ENCODE measurements around the gene LRRC1. TPM values are rescaled to one million over a fixed set of nuclear protein-coding genes. Genes with fewer than 3 reads are reported as not detected.
A peak's percentile ranks its signal among the peaks of the same experiment; 100 is the strongest.

LRRC1 gene
- total and polyA plus RNA-seq, 2 of the 13 experiments (the other 11 are each of a cell fraction or from before 2014, with no cell fraction given): 15.6 to 27.7 TPM

DNA sequence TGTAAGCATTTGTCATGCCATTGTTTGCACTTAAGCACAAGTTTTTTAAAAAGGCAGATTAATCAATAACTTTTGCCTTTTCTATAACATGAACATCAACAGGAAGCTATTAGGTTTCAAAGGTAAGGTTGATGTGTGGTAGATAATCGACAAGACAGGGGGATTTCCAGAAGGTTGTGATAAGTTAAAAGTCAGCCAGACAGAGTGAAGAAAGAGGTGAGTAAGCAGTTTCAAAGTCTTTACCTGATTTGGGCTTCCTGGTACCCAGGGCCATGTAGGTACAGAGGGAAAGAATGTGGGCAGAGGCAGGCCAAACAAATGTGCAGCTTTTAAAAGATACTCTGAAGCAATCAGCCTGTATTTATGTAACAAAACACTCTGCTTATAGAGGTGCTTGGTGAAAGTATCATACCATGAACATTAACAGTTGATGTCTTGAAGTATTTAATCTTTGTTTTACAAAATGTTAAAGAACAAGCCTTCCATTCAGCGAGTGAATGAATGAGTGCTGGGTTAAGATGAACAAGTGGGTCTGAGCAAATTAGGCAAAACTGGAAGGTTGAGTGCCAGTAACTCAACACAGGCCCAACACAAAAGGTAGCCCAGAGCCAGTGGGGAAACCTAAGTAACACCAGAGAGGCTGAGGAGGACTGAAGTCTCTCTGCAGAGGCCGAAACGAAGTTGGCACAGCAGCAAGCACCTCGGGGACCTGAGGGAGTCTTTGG is 60.2 kb downstream of the LRRC1 start (continued):
- TF ChIP-seq MEF2D (CRISPR knock-in tag; IDR thresholded peaks at IDR 0.05): 0 out of 2 replicates have a peak, but pooled peaks have one; percentile 49
- TF ChIP-seq, protein P1, sequence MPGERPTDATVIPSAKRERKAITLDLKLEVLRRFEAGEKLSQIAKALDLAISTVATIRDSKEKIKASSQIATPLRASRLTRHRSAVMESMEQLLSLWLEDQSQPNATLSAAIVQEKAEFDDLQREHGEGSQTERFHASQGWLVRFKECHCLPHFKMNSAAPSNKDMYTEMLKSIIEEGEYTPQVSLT (CRISPR knock-in tag; IDR thresholded peaks at IDR 0.05; ENCODE audit: borderline replicate concordance, low read depth): no peak
- TF ChIP-seq ZNF530 (CRISPR knock-in tag; IDR thresholded peaks at IDR 0.05; ENCODE audit: low read depth): no peak
- peak; percentile 70 for TF ChIP-seq KAT8 (CRISPR knock-in tag; IDR thresholded peaks at IDR 0.05)
- TF ChIP-seq ZNF569 (CRISPR knock-in tag; IDR thresholded peaks at IDR 0.05; ENCODE audit: borderline replicate concordance): 0 out of 2 replicates have a peak, but pooled peaks have one; percentile 38
- TF ChIP-seq ZNF124 (CRISPR knock-in tag; IDR thresholded peaks at IDR 0.05): no peak
- no peak for TF ChIP-seq ZNF780A (CRISPR knock-in tag; IDR thresholded peaks at IDR 0.05)
- no peak for TF ChIP-seq ZNF160 (CRISPR knock-in tag; IDR thresholded peaks at IDR 0.05)
- no peak for TF ChIP-seq ZNF10 (CRISPR knock-in tag; IDR thresholded peaks at IDR 0.05; ENCODE audit: borderline replicate concordance, low read depth)
- TF ChIP-seq ZNF768 (CRISPR knock-in tag; IDR thresholded peaks at IDR 0.05): no peak
- no peak for TF ChIP-seq ZFP36 (IDR thresholded peaks at IDR 0.05; ENCODE audit: borderline replicate concordance, low read depth, low read length, partially characterized antibody)
- TF ChIP-seq, protein P2, sequence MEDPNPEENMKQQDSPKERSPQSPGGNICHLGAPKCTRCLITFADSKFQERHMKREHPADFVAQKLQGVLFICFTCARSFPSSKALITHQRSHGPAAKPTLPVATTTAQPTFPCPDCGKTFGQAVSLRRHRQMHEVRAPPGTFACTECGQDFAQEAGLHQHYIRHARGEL (CRISPR knock-in tag; IDR thresholded peaks at IDR 0.05): no peak
- peak; percentile 58 for TF ChIP-seq HDAC1 (CRISPR knock-in tag; IDR thresholded peaks at IDR 0.05)
- no peak for TF ChIP-seq ATF7 (IDR thresholded peaks at IDR 0.05)
- TF ChIP-seq ATF7 (CRISPR knock-in tag; IDR thresholded peaks at IDR 0.05): no peak
- TF ChIP-seq NFKB2 (CRISPR knock-in tag; IDR thresholded peaks at IDR 0.05; ENCODE audit: borderline replicate concordance): no peak
- peak; percentile 87; the same call in 1 of the 2 replicates for TF ChIP-seq NFIC (IDR thresholded peaks at IDR 0.05; ENCODE audit: low read length)
- TF ChIP-seq ZNF333 (CRISPR knock-in tag; IDR thresholded peaks at IDR 0.05; ENCODE audit: borderline replicate concordance): no peak
- no peak for TF ChIP-seq HCFC1 (IDR thresholded peaks at IDR 0.05; ENCODE audit: low read depth, low read length)
- peak; percentile 90 for TF ChIP-seq ISL2 (CRISPR knock-in tag; IDR thresholded peaks at IDR 0.05)
- TF ChIP-seq IKZF1 (IDR thresholded peaks at IDR 0.05): no peak
- TF ChIP-seq, protein P3, sequence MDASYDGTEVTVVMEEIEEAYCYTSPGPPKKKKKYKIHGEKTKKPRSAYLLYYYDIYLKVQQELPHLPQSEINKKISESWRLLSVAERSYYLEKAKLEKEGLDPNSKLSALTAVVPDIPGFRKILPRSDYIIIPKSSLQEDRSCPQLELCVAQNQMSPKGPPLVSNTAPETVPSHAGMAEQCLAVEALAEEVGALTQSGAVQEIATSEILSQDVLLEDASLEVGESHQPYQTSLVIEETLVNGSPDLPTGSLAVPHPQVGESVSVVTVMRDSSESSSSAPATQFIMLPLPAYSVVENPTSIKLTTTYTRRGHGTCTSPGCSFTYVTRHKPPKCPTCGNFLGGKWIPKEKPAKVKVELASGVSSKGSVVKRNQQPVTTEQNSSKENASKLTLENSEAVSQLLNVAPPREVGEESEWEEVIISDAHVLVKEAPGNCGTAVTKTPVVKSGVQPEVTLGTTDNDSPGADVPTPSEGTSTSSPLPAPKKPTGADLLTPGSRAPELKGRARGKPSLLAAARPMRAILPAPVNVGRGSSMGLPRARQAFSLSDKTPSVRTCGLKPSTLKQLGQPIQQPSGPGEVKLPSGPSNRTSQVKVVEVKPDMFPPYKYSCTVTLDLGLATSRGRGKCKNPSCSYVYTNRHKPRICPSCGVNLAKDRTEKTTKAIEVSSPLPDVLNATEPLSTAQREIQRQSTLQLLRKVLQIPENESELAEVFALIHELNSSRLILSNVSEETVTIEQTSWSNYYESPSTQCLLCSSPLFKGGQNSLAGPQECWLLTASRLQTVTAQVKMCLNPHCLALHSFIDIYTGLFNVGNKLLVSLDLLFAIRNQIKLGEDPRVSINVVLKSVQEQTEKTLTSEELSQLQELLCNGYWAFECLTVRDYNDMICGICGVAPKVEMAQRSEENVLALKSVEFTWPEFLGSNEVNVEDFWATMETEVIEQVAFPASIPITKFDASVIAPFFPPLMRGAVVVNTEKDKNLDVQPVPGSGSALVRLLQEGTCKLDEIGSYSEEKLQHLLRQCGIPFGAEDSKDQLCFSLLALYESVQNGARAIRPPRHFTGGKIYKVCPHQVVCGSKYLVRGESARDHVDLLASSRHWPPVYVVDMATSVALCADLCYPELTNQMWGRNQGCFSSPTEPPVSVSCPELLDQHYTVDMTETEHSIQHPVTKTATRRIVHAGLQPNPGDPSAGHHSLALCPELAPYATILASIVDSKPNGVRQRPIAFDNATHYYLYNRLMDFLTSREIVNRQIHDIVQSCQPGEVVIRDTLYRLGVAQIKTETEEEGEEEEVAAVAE (CRISPR knock-in tag; IDR thresholded peaks at IDR 0.05; ENCODE audit: borderline replicate concordance): peak; percentile 72; the same call in 1 of the 2 replicates
- TF ChIP-seq, protein P4, sequence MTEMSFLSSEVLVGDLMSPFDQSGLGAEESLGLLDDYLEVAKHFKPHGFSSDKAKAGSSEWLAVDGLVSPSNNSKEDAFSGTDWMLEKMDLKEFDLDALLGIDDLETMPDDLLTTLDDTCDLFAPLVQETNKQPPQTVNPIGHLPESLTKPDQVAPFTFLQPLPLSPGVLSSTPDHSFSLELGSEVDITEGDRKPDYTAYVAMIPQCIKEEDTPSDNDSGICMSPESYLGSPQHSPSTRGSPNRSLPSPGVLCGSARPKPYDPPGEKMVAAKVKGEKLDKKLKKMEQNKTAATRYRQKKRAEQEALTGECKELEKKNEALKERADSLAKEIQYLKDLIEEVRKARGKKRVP (CRISPR knock-in tag; IDR thresholded peaks at IDR 0.05): no peak
- TF ChIP-seq ZNF564 (CRISPR knock-in tag; IDR thresholded peaks at IDR 0.05): no peak; the same call in 1 of the 2 replicates
- no peak for TF ChIP-seq DNMT1 (CRISPR knock-in tag; IDR thresholded peaks at IDR 0.05)
- TF ChIP-seq HNRNPLL (IDR thresholded peaks at IDR 0.05; ENCODE audit: low read depth, low read length, poor library complexity, severe bottlenecking): no peak

Data from HepG2 (cell line).